ENCODE results near the gene ADGRL1. TPM values are rescaled to one million over a fixed set of nuclear protein-coding genes. Genes with fewer than 3 reads are reported as not detected.

Gene ADGRL1
- total RNA-seq, 2 donors from 2014 or later, result 70.8 to 82.6 TPM

GRCh38 chr19:14110650-14111049 lies 95.3 kb downstream of the ADGRL1 start:
- peaks cover 8% of the 10 kb centered on the region for H3K4me1 ChIP-seq (ENCODE audit: control insufficient read depth, insufficient read depth, low read length)
- Mint-ChIP-seq H3K27me3 (ENCODE audit: insufficient read depth) (no peaks in the 10 kb centered on the region), H3K4me1 (peaks cover 6% of the 10 kb centered on the region), H3K4me3 (no peak overlapping the region), H3K27ac (no peak overlapping the region), H3K9me3 (no peaks in the 10 kb centered on the region), H3K36me3 (ENCODE audit: low read depth) (peaks cover 7% of the 10 kb centered on the region)
- no peak overlapping the region for H3K9ac ChIP-seq (ENCODE audit: extremely low read depth, low read length, poor library complexity, severe bottlenecking)
- DNase-seq, result no peak
- H3K36me3 ChIP-seq (ENCODE audit: control insufficient read depth, insufficient read depth, low read length), result peaks cover 5% of the 10 kb centered on the region
- no peaks in the 10 kb centered on the region for H3K27me3 ChIP-seq (ENCODE audit: control insufficient read depth, insufficient read depth, low read length, poor library complexity, severe bottlenecking)
- TF ChIP-seq CTCF (conservative IDR thresholded peaks at IDR 0.05), result no peak
- H3K9me3 ChIP-seq (ENCODE audit: control insufficient read depth, low read length), result no peaks in the 10 kb centered on the region
- 89% methylated on average over 2 of the region's 2 CpGs; no CpG with 5 or more reads in 1 of the 2 experiments for WGBS, 2 experiments (ENCODE audit: insufficient coverage in 1 of 2, insufficient read length in 1 of 2)
- H3K27ac ChIP-seq (ENCODE audit: low read depth, low read length), result no peak overlapping the region
- H3K4me3 ChIP-seq (ENCODE audit: low read length), result no peak overlapping the region

- H3K27ac Mint-ChIP-seq, result no peak overlapping the region
- no peak overlapping the region for H3K4me3 Mint-ChIP-seq
- no peak overlapping the region for H3K27ac ChIP-seq (ENCODE audit: low read depth, low read length)
- H3K36me3 ChIP-seq (ENCODE audit: control insufficient read depth, insufficient read depth, low read length), result peaks cover 14% of the 10 kb centered on the region
- H3K4me3 ChIP-seq (ENCODE audit: low read length), result no peak overlapping the region
- 94 to 95% methylated on average over 17 to 23 of the region's 23 CpGs for WGBS, 2 experiments (ENCODE audit: insufficient coverage in 1 of 2, insufficient read length in 1 of 2)
- no peaks in the 10 kb centered on the region for H3K9me3 Mint-ChIP-seq
- peaks cover 1% of the 10 kb centered on the region for H3K4me1 ChIP-seq (ENCODE audit: control insufficient read depth, insufficient read depth, low read length)
- H3K9me3 ChIP-seq (ENCODE audit: control insufficient read depth, low read length), result no peaks in the 10 kb centered on the region
- H3K27me3 ChIP-seq (ENCODE audit: control insufficient read depth, insufficient read depth, low read length, poor library complexity, severe bottlenecking), result no peaks in the 10 kb centered on the region
- H3K4me1 Mint-ChIP-seq, result peaks cover 5% of the 10 kb centered on the region
- no peaks in the 10 kb centered on the region for H3K27me3 Mint-ChIP-seq (ENCODE audit: insufficient read depth)
- peaks cover 20% of the 10 kb centered on the region for H3K36me3 Mint-ChIP-seq (ENCODE audit: low read depth)
- no peak overlapping the region for H3K9ac ChIP-seq (ENCODE audit: extremely low read depth, low read length, poor library complexity, severe bottlenecking)
- no peak for TF ChIP-seq CTCF (conservative IDR thresholded peaks at IDR 0.05)
- DNase-seq, result no peak
Observed at GRCh38 chr19:14107581-14108461, 98.1 kb downstream of the ADGRL1 start.

- Histone ChIP-seq H3K36me3 (ENCODE audit: control insufficient read depth, insufficient read depth, low read length) (peaks cover 17% of the 10 kb centered on the region), H3K4me1 (ENCODE audit: control insufficient read depth, insufficient read depth, low read length) (no peaks in the 10 kb centered on the region), H3K4me3 (ENCODE audit: low read length) (no peak overlapping the region), H3K9ac (ENCODE audit: extremely low read depth, low read length, poor library complexity, severe bottlenecking) (no peak overlapping the region), H3K9me3 (ENCODE audit: control insufficient read depth, low read length) (no peaks in the 10 kb centered on the region), H3K27me3 (ENCODE audit: control insufficient read depth, insufficient read depth, low read length, poor library complexity, severe bottlenecking) (no peaks in the 10 kb centered on the region), H3K27ac (ENCODE audit: low read depth, low read length) (no peak overlapping the region)
- no peak for TF ChIP-seq CTCF (conservative IDR thresholded peaks at IDR 0.05)
- H3K4me3 Mint-ChIP-seq, result no peak overlapping the region
- no peak for DNase-seq
- H3K27ac Mint-ChIP-seq, result no peak overlapping the region
- WGBS, 2 experiments (ENCODE audit: insufficient coverage in 1 of 2, insufficient read length in 1 of 2), result 95 to 100% methylated on average over 3 to 16 of the region's 16 CpGs
- peaks cover 25% of the 10 kb centered on the region for H3K36me3 Mint-ChIP-seq (ENCODE audit: low read depth)
- H3K9me3 Mint-ChIP-seq, result no peaks in the 10 kb centered on the region
- no peaks in the 10 kb centered on the region for H3K27me3 Mint-ChIP-seq (ENCODE audit: insufficient read depth)
- H3K4me1 Mint-ChIP-seq, result no peaks in the 10 kb centered on the region
Observed at GRCh38 chr19:14106840-14107239, 99.1 kb downstream of the ADGRL1 start.

Measured in endodermal cell (in vitro differentiated cells).